Esophagus muscularis mucosa (tissue), 4 donors: ENCODE results near the gene ZNF831. TPM values are rescaled to one million over a fixed set of nuclear protein-coding genes. Genes with fewer than 3 reads are reported as not detected.

Source experiments
- DNase-seq: peaks from one replicate; pipeline ENCODE4 v3.0.0-alpha.2; 2017; ENCODE audit errors: extremely low spot score
- H3K27ac ChIP-seq, 4 donors: fragments of 200-600 bp; sonication (generic); replicated peaks in 1 of 4; 1 replicate in 3 of 4; 2 replicates in 1 of 4; pipeline ENCODE4 v1.5.1; 2016 to 2019; ENCODE audit warnings: mild to moderate bottlenecking in 1 of 4
- H3K27me3 ChIP-seq, 4 donors: fragments of 200-600 bp; sonication (generic); one replicate each; pipeline versions ENCODE4 v1.5.1 to v1.6.0; 2016 to 2019
- H3K36me3 ChIP-seq, 4 donors: fragments of 200-600 bp; sonication (generic); one replicate each; pipeline ENCODE4 v1.5.1; 2016 to 2019
- H3K4me1 ChIP-seq, 4 donors: fragments of 200-600 bp; sonication (generic); one replicate each; pipeline ENCODE4 v1.5.1; 2016 to 2019
- H3K4me3 ChIP-seq, 4 donors: fragments of 200-600 bp; sonication (generic); 1 replicate in 2 of 4; 2 replicates in 2 of 4; pipeline ENCODE4 v1.5.1; 2016 to 2019; ENCODE audit warnings: mild to moderate bottlenecking in 4 of 4, moderate library complexity in 1 of 4
- H3K9me3 ChIP-seq, 4 donors: fragments of 200-600 bp; sonication (generic); 1 replicate in 3 of 4; 2 replicates in 1 of 4; pipeline ENCODE4 v1.5.1; 2016 to 2019
- CTCF ChIP-seq, 3 experiments: fragments of 200-600 bp in 2 of 3; fragments of 450-650 bp in 1 of 3; sonication (generic) in 2 of 3; IDR thresholded peaks; one replicate each; pipeline ENCODE4 v1.5.1; 2017 to 2019; ENCODE audit warnings: antibody characterized with exemption in 3 of 3, mild to moderate bottlenecking in 2 of 3, moderate library complexity in 1 of 3
- EP300 ChIP-seq: sonication (generic); formaldehyde crosslinking; IDR thresholded peaks from one replicate; pipeline ENCODE4 v1.6.1; 2017; ENCODE audit warnings: antibody characterized with exemption
- POLR2A ChIP-seq: fragments of 450-650 bp; IDR thresholded peaks from one replicate; pipeline ENCODE4 v1.6.1; 2017; ENCODE audit warnings: antibody characterized with exemption, moderate library complexity, mild to moderate bottlenecking, low read depth
- POLR2AphosphoS5 ChIP-seq, 2 donors: sonication (generic); formaldehyde crosslinking; IDR thresholded peaks; one replicate each; pipeline ENCODE4 v1.6.1; 2017; ENCODE audit warnings: antibody characterized with exemption in 2 of 2
- WGBS: methylation state at CpG from one replicate; pipeline ENCODE4 v1.1.5; 2018; 5-methylcytosine and 5-hydroxymethylcytosine counted together
- intact Hi-C: fragments of 100-400 bp; cut with DNase I; formaldehyde crosslinking; loops from one replicate; pipeline ENCODE4 v1.15.1; 2023
- total RNA-seq, 4 donors: library from RNA; depleted of rRNA; stranded (reverse); fragments of >200 nt; gene quantifications; one replicate each; pipeline versions ENCODE4 v1.1.0 to v1.2.1, GENCODE V29; 2016

ZNF831 gene
- total RNA-seq, 4 donors from 2014 or later, result 0.34 to 1.3 (median 0.56) TPM

- no peak overlapping the region for H3K27ac ChIP-seq
- no peaks in the 10 kb centered on the region for H3K27me3 ChIP-seq
- DNase-seq, result no peak
- peaks cover 23 to 31% (median 25%) of the 10 kb centered on the region in 4 donors for H3K4me1 ChIP-seq
- TF ChIP-seq POLR2AphosphoS5 (IDR thresholded peaks at IDR 0.05), result no peak
- no peak for TF ChIP-seq EP300
- TF ChIP-seq POLR2A, result no peak
- no peak for TF ChIP-seq CTCF (IDR thresholded peaks at IDR 0.05)
- no peak overlapping the region for H3K4me3 ChIP-seq
- H3K9me3 ChIP-seq, result no peaks in the 10 kb centered on the region
- WGBS, result 94% methylated on average over 8 of the region's 9 CpGs
- no peaks in the 10 kb centered on the region for H3K36me3 ChIP-seq
- intact Hi-C loops, result no loop called here
Measured at GRCh38 chr20:59144179-59144830, 19.3 kb upstream of the ZNF831 start.

GRCh38 chr20:59144831-59145196 is 18.8 kb upstream of the ZNF831 start:
- H3K27me3 ChIP-seq, result no peaks in the 10 kb centered on the region
- intact Hi-C loops, result no loop called here
- no peaks in the 10 kb centered on the region for H3K9me3 ChIP-seq
- H3K27ac ChIP-seq, result no peak overlapping the region
- TF ChIP-seq EP300, result no peak
- TF ChIP-seq CTCF (IDR thresholded peaks at IDR 0.05), result no peak
- TF ChIP-seq POLR2A, result no peak
- TF ChIP-seq POLR2AphosphoS5 (IDR thresholded peaks at IDR 0.05), result no peak
- no peak for DNase-seq
- WGBS, result 91% methylated on average over 4 of the region's 4 CpGs
- no peaks in the 10 kb centered on the region for H3K36me3 ChIP-seq
- no peak overlapping the region for H3K4me3 ChIP-seq
- peaks cover 27 to 36% (median 30%) of the 10 kb centered on the region in 4 donors for H3K4me1 ChIP-seq

- 95% methylated on average over 5 of the region's 5 CpGs for WGBS
- no peaks in the 10 kb centered on the region for H3K9me3 ChIP-seq
- no peak overlapping the region for H3K4me3 ChIP-seq
- no peaks in the 10 kb centered on the region for H3K27me3 ChIP-seq
- no peak for DNase-seq
- no peaks in the 10 kb centered on the region for H3K36me3 ChIP-seq
- TF ChIP-seq POLR2A (no peak), EP300 (no peak), POLR2AphosphoS5 (IDR thresholded peaks at IDR 0.05) (no peak), CTCF (IDR thresholded peaks at IDR 0.05) (no peak)
- intact Hi-C loops, result no loop called here
- no peak overlapping the region for H3K27ac ChIP-seq
- H3K4me1 ChIP-seq, result peaks cover 27 to 41% (median 31%) of the 10 kb centered on the region in 4 donors
Measured at GRCh38 chr20:59145247-59145923, 18.2 kb upstream of the ZNF831 start.

- Histone ChIP-seq H3K36me3 (no peaks in the 10 kb centered on the region), H3K27ac (peak overlapping the region; percentile 27 to 46 (median 36)), H3K4me1 (peaks cover 27 to 45% (median 31%) of the 10 kb centered on the region in 4 donors), H3K9me3 (no peaks in the 10 kb centered on the region), H3K4me3 (peak overlapping the region in 1 of 4 donors; percentile 7), H3K27me3 (no peaks in the 10 kb centered on the region)
- TF ChIP-seq EP300, result no peak
- no peak for TF ChIP-seq CTCF (IDR thresholded peaks at IDR 0.05)
- no peak for TF ChIP-seq POLR2AphosphoS5 (IDR thresholded peaks at IDR 0.05)
- no peak for TF ChIP-seq POLR2A
- no peak for DNase-seq
- intact Hi-C loops, result no loop called here
- WGBS, result 77% methylated on average over 20 of the region's 23 CpGs
Measured at GRCh38 chr20:59145924-59146779, 17.5 kb upstream of the ZNF831 start.
